Measurements from ENCODE around the gene AP3B2. TPM values are rescaled to one million over a fixed set of nuclear protein-coding genes. Genes with fewer than 3 reads are reported as not detected.

The AP3B2 gene
- total RNA-seq, 2 donors from 2014 or later: 0.92 TPM; not detected in 1

DNA sequence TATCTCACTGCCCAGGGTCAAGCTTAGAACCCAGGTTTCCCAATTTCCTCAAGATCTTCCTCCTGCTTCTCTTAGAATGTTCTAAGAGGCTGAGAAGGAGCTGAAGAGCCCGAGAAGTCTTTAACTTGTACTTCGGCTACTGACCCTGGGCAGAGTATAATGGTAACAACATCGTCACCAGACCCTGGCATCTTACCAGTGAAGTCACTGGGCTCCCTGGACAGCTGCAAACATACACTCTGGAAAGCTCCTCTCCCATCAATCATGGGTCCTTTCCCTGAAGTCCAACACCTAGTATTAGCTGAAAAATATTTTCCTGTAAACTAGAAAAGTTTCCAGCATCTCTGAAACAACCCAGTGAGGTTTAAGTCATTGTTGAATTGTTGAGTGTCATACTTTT, 85.2 kb downstream of the AP3B2 start:
- Histone ChIP-seq H3K4me1 (ENCODE audit: control insufficient read depth in 1 of 2, low read depth in 2 of 2) (no peaks in the 10 kb centered on the region), H3K4me3 (no peak overlapping the region), H3K36me3 (no peaks in the 10 kb centered on the region), H3K9me3 (no peaks in the 10 kb centered on the region), H3K27ac (no peak overlapping the region), H3K27me3 (replicated peaks; ENCODE audit: insufficient read depth) (no peaks in the 10 kb centered on the region)
- TF ChIP-seq CTCF (IDR thresholded peaks at IDR 0.05): no peak
- DNase-seq (ENCODE audit: low spot score) (no peak), ATAC-seq (ENCODE audit: insufficient number of reproducible peaks, low FRiP score, low read depth) (no peak)

DNA sequence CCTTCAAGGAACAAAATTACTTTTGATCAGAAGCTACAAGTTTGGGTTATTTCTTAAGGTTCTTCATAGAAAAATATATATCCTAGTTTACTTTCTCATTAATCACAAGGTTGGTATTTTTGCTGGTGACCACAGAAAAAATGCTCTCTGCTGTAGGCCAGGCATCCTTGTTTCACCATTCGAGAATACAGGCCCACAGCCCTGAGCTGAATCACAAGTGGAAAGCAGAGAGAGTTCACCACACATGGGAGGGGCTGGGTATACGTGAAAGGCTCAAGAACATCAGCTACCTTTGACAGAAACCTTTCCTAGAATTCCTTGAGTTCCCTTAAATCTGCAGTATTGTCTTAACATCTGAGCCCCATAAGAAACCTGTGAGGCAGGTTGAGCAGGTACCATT, 85.7 kb downstream of the AP3B2 start:
- Histone ChIP-seq H3K4me1 (ENCODE audit: control insufficient read depth in 1 of 2, low read depth in 2 of 2) (no peaks in the 10 kb centered on the region), H3K27ac (no peak overlapping the region), H3K36me3 (no peaks in the 10 kb centered on the region), H3K27me3 (replicated peaks; ENCODE audit: insufficient read depth) (no peaks in the 10 kb centered on the region), H3K9me3 (no peaks in the 10 kb centered on the region), H3K4me3 (no peak overlapping the region)
- ATAC-seq (ENCODE audit: insufficient number of reproducible peaks, low FRiP score, low read depth) (no peak), DNase-seq (ENCODE audit: low spot score) (no peak)
- no peak for TF ChIP-seq CTCF (IDR thresholded peaks at IDR 0.05)

- Histone ChIP-seq H3K27ac (no peak overlapping the region), H3K9me3 (no peaks in the 10 kb centered on the region), H3K4me1 (ENCODE audit: control insufficient read depth in 1 of 2, low read depth in 2 of 2) (no peaks in the 10 kb centered on the region), H3K36me3 (no peaks in the 10 kb centered on the region), H3K27me3 (replicated peaks; ENCODE audit: insufficient read depth) (no peaks in the 10 kb centered on the region), H3K4me3 (no peak overlapping the region)
- no peak for DNase-seq (ENCODE audit: low spot score)
- no peak for TF ChIP-seq CTCF (IDR thresholded peaks at IDR 0.05)
- ATAC-seq (ENCODE audit: insufficient number of reproducible peaks, low FRiP score, low read depth): no peak
Observed at GRCh38 chr15:82621970-82622369, 87.7 kb downstream of the AP3B2 start.

- DNase-seq (ENCODE audit: low spot score): no peak
- Histone ChIP-seq H3K36me3 (no peaks in the 10 kb centered on the region), H3K9me3 (no peaks in the 10 kb centered on the region), H3K4me1 (ENCODE audit: control insufficient read depth in 1 of 2, low read depth in 2 of 2) (no peaks in the 10 kb centered on the region), H3K4me3 (no peak overlapping the region), H3K27me3 (replicated peaks; ENCODE audit: insufficient read depth) (no peaks in the 10 kb centered on the region), H3K27ac (no peak overlapping the region)
- no peak for TF ChIP-seq CTCF (IDR thresholded peaks at IDR 0.05)
- no peak for ATAC-seq (ENCODE audit: insufficient number of reproducible peaks, low FRiP score, low read depth)
Observed at GRCh38 chr15:82613747-82614146, 95.9 kb downstream of the AP3B2 start.

DNA sequence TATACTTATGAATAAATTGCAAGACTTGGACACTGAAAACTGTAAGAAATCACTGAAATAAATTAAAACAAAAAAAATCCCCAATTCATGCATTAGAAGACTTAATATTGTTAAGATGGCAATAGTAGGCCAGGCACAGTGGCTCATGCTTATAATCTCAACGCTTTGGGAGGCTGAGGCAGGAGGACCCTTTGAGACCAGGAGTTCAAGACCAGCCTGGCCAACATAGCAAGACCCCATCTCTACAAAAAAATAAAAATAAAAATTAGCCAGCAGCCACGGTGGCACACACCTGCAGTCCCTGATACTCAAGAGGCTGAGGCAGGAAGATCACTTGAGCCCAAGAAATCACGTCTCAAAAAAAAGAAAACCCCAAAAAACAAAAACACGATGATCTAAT, 98.3 kb downstream of the AP3B2 start:
- H3K9me3 ChIP-seq: no peaks in the 10 kb centered on the region
- no peaks in the 10 kb centered on the region for H3K36me3 ChIP-seq
- no peak overlapping the region for H3K27ac ChIP-seq
- no peak for TF ChIP-seq CTCF (IDR thresholded peaks at IDR 0.05)
- no peak overlapping the region for H3K4me3 ChIP-seq
- H3K27me3 ChIP-seq (replicated peaks; ENCODE audit: insufficient read depth): no peaks in the 10 kb centered on the region
- DNase-seq (ENCODE audit: low spot score) (no peak), ATAC-seq (ENCODE audit: insufficient number of reproducible peaks, low FRiP score, low read depth) (no peak)
- H3K4me1 ChIP-seq (ENCODE audit: control insufficient read depth in 1 of 2, low read depth in 2 of 2): no peaks in the 10 kb centered on the region

Other genes starting within 250 kb of the AP3B2 start
- gene RPS17, start 169.4 kb downstream of the AP3B2 start, total RNA-seq: 1,000 to 10,000 TPM in 1 of 2 donors, 100 to 1,000 TPM in 1; 887 to 1,033 TPM
- 1 to 10 TPM; 2.0 to 2.8 TPM for gene CPEB1, start 62.5 kb downstream of the AP3B2 start, total RNA-seq
- gene FSD2, start 96.2 kb upstream of the AP3B2 start, total RNA-seq: not detected
- gene WHAMM, start 99.8 kb upstream of the AP3B2 start, total RNA-seq: 1 to 10 TPM; 8.1 to 9.9 TPM
- gene HOMER2, start 242.8 kb upstream of the AP3B2 start, total RNA-seq: 1 to 10 TPM; 1.8 to 4.9 TPM